H1 (cell line): Measurements from ENCODE around the gene PHACTR1. TPM values are rescaled to one million over a fixed set of nuclear protein-coding genes. Genes with fewer than 3 reads are reported as not detected.

Source experiments
- CTCF ChIA-PET: fragments of 300-600 bp; sonication (Branson Sonifier 250); formaldehyde crosslinking; loops from one replicate; lab custom pipeline; 2021; ENCODE audit not compliant: partially characterized antibody; lab: Charles Lee
- POLR2A ChIA-PET: fragments of 300-600 bp; sonication (Branson Sonifier 250); formaldehyde crosslinking; loops from one replicate; lab custom pipeline; 2021; ENCODE audit warnings: inconsistent platforms; ENCODE audit not compliant: partially characterized antibody; lab: Charles Lee
- DNase-seq, 2 experiments: peaks; one replicate each; pipeline versions ENCODE4 v3.0.0 to v3.0.0-alpha.2; 2010 to 2022; ENCODE audit warnings: low spot score in 2 of 2, low read depth in 1 of 2, mixed read lengths in 1 of 2
- FAIRE-seq: peaks from 2 replicates; lab custom pipeline; 2011; peaks lifted over from hg19 to GRCh38; lab: Jason Lieb, UNC
- H2AFZ ChIP-seq: 2 replicates; pipeline ENCODE4 v1.8.1; 2012; ENCODE audit warnings: low read length, inconsistent platforms
- H2AK5ac ChIP-seq: 2 replicates; pipeline ENCODE4 v1.6.1; 2013; ENCODE audit warnings: low read depth, low read length
- H2BK120ac ChIP-seq: replicated peaks from 2 replicates; pipeline ENCODE3; 2013; ENCODE audit warnings: low read depth, low read length, inconsistent platforms
- H2BK12ac ChIP-seq: 2 replicates; pipeline ENCODE4 v1.6.1; 2013; ENCODE audit warnings: low read depth, low read length
- H2BK15ac ChIP-seq: 2 replicates; pipeline ENCODE4 v1.6.1; 2013; ENCODE audit warnings: low read length
- H2BK20ac ChIP-seq: 2 replicates; pipeline ENCODE4 v1.6.1; 2013; ENCODE audit warnings: low read length
- H2BK5ac ChIP-seq: 2 replicates; pipeline ENCODE4 v1.6.1; 2013; ENCODE audit warnings: low read depth, low read length
- H3K14ac ChIP-seq: 2 replicates; pipeline ENCODE4 v1.6.1; 2013; ENCODE audit warnings: inconsistent platforms; ENCODE audit not compliant: insufficient read length
- H3K18ac ChIP-seq: 2 replicates; pipeline ENCODE4 v1.6.1; 2013; ENCODE audit warnings: low read length; ENCODE audit errors: extremely low read depth
- H3K23ac ChIP-seq: 2 replicates; pipeline ENCODE4 v1.6.1; 2013; ENCODE audit warnings: inconsistent platforms; ENCODE audit not compliant: insufficient read length
- H3K23me2 ChIP-seq: 2 replicates; pipeline ENCODE4 v1.6.1; 2013; ENCODE audit warnings: low read depth, low read length
- H3K27ac ChIP-seq: 2 replicates; pipeline ENCODE4 v1.6.1; 2011; ENCODE audit warnings: low read depth, low read length, inconsistent platforms
- H3K27me3 ChIP-seq, 4 experiments: replicated peaks in 1 of 4; 1 replicate in 1 of 4; 2 replicates in 3 of 4; pipeline versions ENCODE4 v1.6.1 to v1.8.1; 2011 to 2013; ENCODE audit warnings: low read length in 3 of 4, mild to moderate bottlenecking in 3 of 4, inconsistent platforms in 2 of 4, mixed read lengths in 2 of 4, moderate library complexity in 1 of 4; ENCODE audit not compliant: control insufficient read depth in 3 of 4, insufficient read depth in 3 of 4; ENCODE audit errors: extremely low read depth in 1 of 4
- H3K36me3 ChIP-seq, 4 experiments: 2 replicates each; pipeline versions ENCODE4 v1.6.1 to v1.8.1; 2011 to 2013; ENCODE audit warnings: mild to moderate bottlenecking in 4 of 4, low read length in 3 of 4, moderate library complexity in 2 of 4, control low read depth in 1 of 4, inconsistent platforms in 1 of 4; ENCODE audit not compliant: insufficient read depth in 4 of 4, control insufficient read depth in 2 of 4
- H3K4ac ChIP-seq: replicated peaks from 2 replicates; pipeline ENCODE3; 2013; ENCODE audit warnings: low read length, low read depth, mixed read lengths, inconsistent platforms; ENCODE audit not compliant: insufficient read length
- H3K4me1 ChIP-seq, 4 experiments: replicated peaks in 1 of 4; 1 replicate in 1 of 4; 2 replicates in 3 of 4; pipeline versions ENCODE4 v1.6.1 to v1.8.1; 2011 to 2013; ENCODE audit warnings: low read length in 3 of 4, inconsistent platforms in 2 of 4, mixed read lengths in 1 of 4; ENCODE audit not compliant: insufficient read depth in 4 of 4, control insufficient read depth in 3 of 4
- H3K4me2 ChIP-seq, 2 experiments: 2 replicates each; pipeline versions ENCODE4 v1.6.1 to v1.8.1; 2011 to 2013; ENCODE audit warnings: low read depth in 2 of 2, low read length in 2 of 2, control low read depth in 1 of 2, inconsistent platforms in 1 of 2, mild to moderate bottlenecking in 1 of 2; ENCODE audit not compliant: insufficient read depth in 1 of 2
- H3K4me3 ChIP-seq, 4 experiments: fragments of 200-600, 300-600 bp in 1 of 4; sonication (generic), shearing (Covaris generic), sonication (Bioruptor Twin) in 1 of 4; 2 replicates each; pipeline versions ENCODE4 v1.5.1 to v1.8.1; 2011 to 2016; ENCODE audit warnings: low read length in 4 of 4, low read depth in 3 of 4, control low read depth in 2 of 4, inconsistent platforms in 2 of 4, mild to moderate bottlenecking in 2 of 4, mixed read lengths in 1 of 4, moderate library complexity in 1 of 4; ENCODE audit not compliant: insufficient read depth in 2 of 4; ENCODE audit errors: extremely low read depth in 1 of 4
- H3K56ac ChIP-seq: replicated peaks from 2 replicates; pipeline ENCODE3; 2013; ENCODE audit warnings: low read depth, mild to moderate bottlenecking, mixed read lengths, low read length, inconsistent platforms; ENCODE audit not compliant: insufficient read length
- H3K79me1 ChIP-seq: 2 replicates; pipeline ENCODE4 v1.6.1; 2013; ENCODE audit warnings: low read depth, low read length, control low read depth
- H3K79me2 ChIP-seq, 2 experiments: 2 replicates each; pipeline versions ENCODE4 v1.6.1 to v1.8.1; 2012 to 2013; ENCODE audit warnings: low read length in 2 of 2, mild to moderate bottlenecking in 2 of 2, inconsistent platforms in 1 of 2; ENCODE audit not compliant: insufficient read depth in 2 of 2, control insufficient read depth in 1 of 2
- H3K9ac ChIP-seq, 4 experiments: replicated peaks in 1 of 4; 1 replicate in 1 of 4; 2 replicates in 3 of 4; pipeline versions ENCODE4 v1.6.1 to v1.8.1; 2011 to 2013; ENCODE audit warnings: low read depth in 3 of 4, low read length in 3 of 4, control low read depth in 2 of 4, mild to moderate bottlenecking in 2 of 4, moderate library complexity in 2 of 4, inconsistent platforms in 1 of 4; ENCODE audit errors: extremely low read depth in 1 of 4
- H3K9me3 ChIP-seq, 2 experiments: 2 replicates each; pipeline versions ENCODE4 v1.6.1 to v1.8.1; 2012 to 2013; ENCODE audit warnings: mild to moderate bottlenecking in 2 of 2, moderate library complexity in 2 of 2, control low read depth in 1 of 2, inconsistent platforms in 1 of 2, low read depth in 1 of 2, low read length in 1 of 2, mixed read lengths in 1 of 2; ENCODE audit not compliant: insufficient read depth in 2 of 2
- H4K20me1 ChIP-seq, 2 experiments: replicated peaks in 1 of 2; 2 replicates each; pipeline versions ENCODE3 to v1.8.1; 2011 to 2013; ENCODE audit warnings: inconsistent platforms in 2 of 2, low read length in 2 of 2, mild to moderate bottlenecking in 1 of 2; ENCODE audit not compliant: insufficient read depth in 2 of 2, control insufficient read depth in 1 of 2
- H4K5ac ChIP-seq: 2 replicates; pipeline ENCODE4 v1.6.1; 2013; ENCODE audit warnings: low read length, low read depth, mixed read lengths, inconsistent platforms; ENCODE audit not compliant: insufficient read length
- H4K8ac ChIP-seq: 2 replicates; pipeline ENCODE4 v1.8.0; 2013; ENCODE audit warnings: mild to moderate bottlenecking, moderate library complexity, low read length, inconsistent platforms; ENCODE audit not compliant: insufficient read depth; ENCODE audit errors: extremely low read depth
- H4K91ac ChIP-seq: replicated peaks from 2 replicates; pipeline ENCODE3; 2013; ENCODE audit warnings: low read length, mixed read lengths, inconsistent platforms; ENCODE audit not compliant: insufficient read length
- BACH1 ChIP-seq: IDR thresholded peaks from 2 replicates; pipeline ENCODE4 v1.6.1; 2012; ENCODE audit warnings: low read length, improper control_type of control experiment
- CHD1 ChIP-seq: IDR thresholded peaks from 2 replicates; pipeline ENCODE4 v1.6.1; 2012; ENCODE audit warnings: low read depth, low read length, improper control_type of control experiment
- CHD2 ChIP-seq: IDR thresholded peaks from 2 replicates; pipeline ENCODE4 v1.6.1; 2012; ENCODE audit warnings: low read length, improper control_type of control experiment
- EZH2 ChIP-seq: fragments of 200-600 bp; sonication (generic); IDR thresholded peaks from 2 replicates; pipeline ENCODE4 v1.7.1; 2012; ENCODE audit warnings: low read depth, mild to moderate bottlenecking, moderate library complexity, low read length, inconsistent platforms; ENCODE audit not compliant: severe bottlenecking
- HDAC2 ChIP-seq, 2 experiments: fragments of 300-600 bp in 1 of 2; sonication (generic) in 1 of 2; IDR thresholded peaks; 2 replicates each; pipeline ENCODE4 v1.6.1; 2011 to 2012; ENCODE audit warnings: low read depth in 2 of 2, low read length in 2 of 2, mild to moderate bottlenecking in 2 of 2, moderate library complexity in 2 of 2, borderline replicate concordance in 1 of 2, inconsistent platforms in 1 of 2
- KDM4A ChIP-seq: IDR thresholded peaks from one replicate; pipeline ENCODE4 v1.7.1; 2012; ENCODE audit warnings: low read depth, mild to moderate bottlenecking, moderate library complexity, low read length, inconsistent platforms; ENCODE audit not compliant: severe bottlenecking
- SIRT6 ChIP-seq: IDR thresholded peaks from one replicate; pipeline ENCODE4 v1.7.1; 2012; ENCODE audit warnings: low read length, inconsistent platforms
- SRF ChIP-seq: IDR thresholded peaks from 2 replicates; pipeline ENCODE4 v1.6.1; 2011; ENCODE audit warnings: mild to moderate bottlenecking, low read depth, low read length, moderate library complexity
- TAF7 ChIP-seq: optimal IDR thresholded peaks from 2 replicates; pipeline ENCODE3; 2011; ENCODE audit warnings: low read depth, mild to moderate bottlenecking, inconsistent platforms, low read length, moderate library complexity, borderline replicate concordance
- TCF12 ChIP-seq: IDR thresholded peaks from 2 replicates; pipeline ENCODE4 v1.6.1; 2011; ENCODE audit warnings: low read depth, mild to moderate bottlenecking, low read length
- YY1 ChIP-seq: IDR thresholded peaks from 2 replicates; pipeline ENCODE4 v1.6.1; 2011; ENCODE audit warnings: low read depth, mild to moderate bottlenecking, low read length
- WGBS, 2 experiments: shearing (Covaris generic) in 1 of 2; methylation state at CpG; one replicate each; pipeline versions ENCODE4 v1.1.6 to v1.1.7; 2013 to 2015; ENCODE audit warnings: low lambda C conversion rate in 2 of 2, mixed read lengths in 2 of 2, inconsistent platforms in 1 of 2, low coverage in 1 of 2, missing lambda C conversion rate in 1 of 2; ENCODE audit not compliant: insufficient replicate concordance in 2 of 2, insufficient coverage in 1 of 2, insufficient read length in 1 of 2; ENCODE audit errors: extremely low coverage in 1 of 2, missing lambda C conversion rate in 1 of 2; 5-methylcytosine and 5-hydroxymethylcytosine counted together
- polyA plus RNA-seq, 7 experiments: library from polyadenylated mRNA; depleted of rRNA in 3 of 7; stranded (reverse) in 5 of 7; unstranded in 2 of 7; fragments of >200 nt in 5 of 7; fragments of 200-250 nt in 2 of 7; gene quantifications; 1 replicate in 5 of 7; 2 replicates in 1 of 7; 4 replicates in 1 of 7; pipeline versions ENCODE4 v1.2.1 to v1.2.3, GENCODE V29; 2011 to 2013; ENCODE audit warnings: missing spikeins in 2 of 7, mixed read lengths in 2 of 7
- total RNA-seq: library from RNA; stranded (reverse); fragmentation: NEBNext Ultra II Directional; extraction: Animal tissue kit (Norgen Biotek cat#: 25700); gene quantifications from 2 replicates; pipeline ENCODE4 v1.2.1, GENCODE V29; 2021

The PHACTR1 gene
- total and polyA plus RNA-seq, 2 of the 8 experiments (the other 6 are each of a cell fraction or from before 2014, with no cell fraction given): 3.9 to 17.1 TPM

DNA sequence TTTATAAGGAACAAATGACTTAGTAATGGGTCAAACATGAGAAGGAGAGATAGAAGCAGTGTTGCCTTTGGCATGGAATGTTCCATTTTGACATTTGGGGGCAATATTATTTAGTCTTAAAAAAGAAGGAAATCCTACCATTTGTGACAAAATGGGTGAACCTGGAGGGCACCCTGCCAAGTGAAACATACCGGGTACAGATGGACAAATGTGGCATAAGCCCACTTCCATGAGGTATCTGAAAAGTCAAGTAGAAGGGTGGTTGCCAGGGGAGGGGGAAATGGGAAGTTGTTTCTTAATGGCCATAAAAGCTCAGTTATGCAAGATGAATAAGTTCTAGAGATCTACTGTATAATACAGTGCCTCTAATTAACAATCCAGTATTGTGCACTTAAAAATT is 342.5 kb downstream of the PHACTR1 start:
- Histone ChIP-seq H3K4me1 (no peaks in the 10 kb centered on the region), H2BK5ac (no peak overlapping the region), H2BK120ac (no peak overlapping the region), H3K79me1 (no peaks in the 10 kb centered on the region)
- POLR2A ChIA-PET: interaction anchor here (1.2 kb wide), 1 partner anchor 14 kb away, joined by 3 read pairs; no protein-coding TSS in a partner anchor
- CTCF ChIA-PET: interaction anchor here (0.8 kb wide), 1 partner anchor 185 kb away, joined by 3 read pairs; no protein-coding TSS in a partner anchor
- TF ChIP-seq TAF7 (no peak), YY1 (no peak), SIRT6 (no peak), KDM4A (no peak), EZH2 (no peak), SRF (no peak), CHD1 (no peak), CHD2 (no peak), HDAC2 (IDR thresholded peaks at IDR 0.05; ENCODE audit: borderline replicate concordance in 1 of 2, low read depth in 2 of 2, low read length in 2 of 2) (no peak), TCF12 (no peak), BACH1 (no peak)
- TF ChIP-seq, all 59 proteins: peak for 0
- no peak overlapping the region for H2BK12ac ChIP-seq
- H2AFZ ChIP-seq: no peak overlapping the region
- no peak overlapping the region for H3K18ac ChIP-seq
- H3K23me2 ChIP-seq: no peaks in the 10 kb centered on the region; the same call in 1 of the 2 replicates
- H3K56ac ChIP-seq: no peak overlapping the region
- H3K79me2 ChIP-seq: no peaks in the 10 kb centered on the region
- H4K91ac ChIP-seq: no peak overlapping the region
- no peaks in the 10 kb centered on the region for H4K20me1 ChIP-seq
- no peak overlapping the region for H3K23ac ChIP-seq
- H2BK20ac ChIP-seq: no peak overlapping the region
- H3K27ac ChIP-seq: no peak overlapping the region
- no peak for DNase-seq
- H2AK5ac ChIP-seq: no peak overlapping the region
- no peak overlapping the region for H4K5ac ChIP-seq
- H2BK15ac ChIP-seq: no peak overlapping the region
- no peak overlapping the region for H3K4ac ChIP-seq
- H3K36me3 ChIP-seq: no peaks in the 10 kb centered on the region; a peak in 1 of 8 replicates
- H3K14ac ChIP-seq: no peak overlapping the region
- no peak overlapping the region for H4K8ac ChIP-seq
- no peak overlapping the region for H3K4me3 ChIP-seq
- H3K4me2 ChIP-seq: no peak overlapping the region
- WGBS, 2 experiments: 90% methylated on average over 1 of the region's 1 CpG; no CpG with 5 or more reads in 1 of the 2 experiments
- no peak overlapping the region for H3K9ac ChIP-seq
- FAIRE-seq: no peak
- H3K9me3 ChIP-seq: no peaks in the 10 kb centered on the region
- H3K27me3 ChIP-seq: no peaks in the 10 kb centered on the region
